GM21619 (cell line): ENCODE data around the gene NDRG3.

ENCODE experiments used
- ATAC-seq: cut with Tn5 transposase; IDR thresholded peaks from one replicate; pipeline ENCODE4 v1.9.1; 2021; ENCODE audit not compliant: unreplicated experiment

The NDRG3 gene

GRCh38 chr20:36745927-36746659, at the start of gene NDRG3:
TSS of gene NDRG3 (minus strand) at chr20:36746090. CDS start at chr20:36721735, 24,355 bp downstream.
- ATAC-seq, result peak; percentile 95

- ATAC-seq, result no peak
These were observed 48.2 kb upstream of the NDRG3 start for GRCh38 chr20:36794116-36794474.

GRCh38 chr20:36793294-36794115, 47.6 kb upstream of the NDRG3 start:
- ATAC-seq, result no peak

- no peak for ATAC-seq
These were observed 46.5 kb upstream of the NDRG3 start for GRCh38 chr20:36792422-36792821.

- no peak for ATAC-seq
These were observed 46.0 kb upstream of the NDRG3 start for GRCh38 chr20:36791862-36792261.

GRCh38 chr20:36786663-36787062, 40.8 kb upstream of the NDRG3 start:
- no peak for ATAC-seq

GRCh38 chr20:36786246-36786645, 40.4 kb upstream of the NDRG3 start:
- ATAC-seq, result no peak

- ATAC-seq, result no peak
These were observed 39.4 kb upstream of the NDRG3 start for GRCh38 chr20:36785308-36785707.

GRCh38 chr20:36784900-36785299, 39.0 kb upstream of the NDRG3 start:
- no peak for ATAC-seq

GRCh38 chr20:36784116-36784515, 38.2 kb upstream of the NDRG3 start:
- no peak for ATAC-seq

- no peak for ATAC-seq
These were observed 33.8 kb upstream of the NDRG3 start for GRCh38 chr20:36779656-36780025.

- no peak for ATAC-seq
These were observed 33.2 kb upstream of the NDRG3 start for GRCh38 chr20:36778831-36779655.

- no peak for ATAC-seq
These were observed 31.7 kb upstream of the NDRG3 start for GRCh38 chr20:36777576-36777975.

- no peak for ATAC-seq
These were observed 31.3 kb upstream of the NDRG3 start for GRCh38 chr20:36777167-36777566.

- no peak for ATAC-seq
These were observed 29.9 kb upstream of the NDRG3 start for GRCh38 chr20:36775826-36776225.

GRCh38 chr20:36775196-36775595, 29.3 kb upstream of the NDRG3 start:
- ATAC-seq, result no peak

GRCh38 chr20:36773597-36774390, 27.9 kb upstream of the NDRG3 start, which contains the start of gene DSN1:
TSS of gene DSN1 (minus strand) at chr20:36773763. CDS start at chr20:36771458, 2,305 bp downstream.
- ATAC-seq, result peak; percentile 83

- ATAC-seq, result no peak
These were observed 27.3 kb upstream of the NDRG3 start for GRCh38 chr20:36773107-36773596.

- ATAC-seq, result no peak
These were observed 24.8 kb upstream of the NDRG3 start for GRCh38 chr20:36770680-36771079.

GRCh38 chr20:36768768-36769430, 23.0 kb upstream of the NDRG3 start:
- ATAC-seq, result no peak
